Measurements from ENCODE around the gene RRP9. TPM values are rescaled to one million over a fixed set of nuclear protein-coding genes. Genes with fewer than 3 reads are reported as not detected.
"Not testable (repeated sequence)": the region's sequence is repeated elsewhere in the genome, so short reads cannot be mapped to it uniquely, and the experiment has no call there.

Gene RRP9, protein sequence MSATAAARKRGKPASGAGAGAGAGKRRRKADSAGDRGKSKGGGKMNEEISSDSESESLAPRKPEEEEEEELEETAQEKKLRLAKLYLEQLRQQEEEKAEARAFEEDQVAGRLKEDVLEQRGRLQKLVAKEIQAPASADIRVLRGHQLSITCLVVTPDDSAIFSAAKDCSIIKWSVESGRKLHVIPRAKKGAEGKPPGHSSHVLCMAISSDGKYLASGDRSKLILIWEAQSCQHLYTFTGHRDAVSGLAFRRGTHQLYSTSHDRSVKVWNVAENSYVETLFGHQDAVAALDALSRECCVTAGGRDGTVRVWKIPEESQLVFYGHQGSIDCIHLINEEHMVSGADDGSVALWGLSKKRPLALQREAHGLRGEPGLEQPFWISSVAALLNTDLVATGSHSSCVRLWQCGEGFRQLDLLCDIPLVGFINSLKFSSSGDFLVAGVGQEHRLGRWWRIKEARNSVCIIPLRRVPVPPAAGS
- total RNA-seq = 10 to 100 TPM; 17.7 to 19.2 TPM

DNA sequence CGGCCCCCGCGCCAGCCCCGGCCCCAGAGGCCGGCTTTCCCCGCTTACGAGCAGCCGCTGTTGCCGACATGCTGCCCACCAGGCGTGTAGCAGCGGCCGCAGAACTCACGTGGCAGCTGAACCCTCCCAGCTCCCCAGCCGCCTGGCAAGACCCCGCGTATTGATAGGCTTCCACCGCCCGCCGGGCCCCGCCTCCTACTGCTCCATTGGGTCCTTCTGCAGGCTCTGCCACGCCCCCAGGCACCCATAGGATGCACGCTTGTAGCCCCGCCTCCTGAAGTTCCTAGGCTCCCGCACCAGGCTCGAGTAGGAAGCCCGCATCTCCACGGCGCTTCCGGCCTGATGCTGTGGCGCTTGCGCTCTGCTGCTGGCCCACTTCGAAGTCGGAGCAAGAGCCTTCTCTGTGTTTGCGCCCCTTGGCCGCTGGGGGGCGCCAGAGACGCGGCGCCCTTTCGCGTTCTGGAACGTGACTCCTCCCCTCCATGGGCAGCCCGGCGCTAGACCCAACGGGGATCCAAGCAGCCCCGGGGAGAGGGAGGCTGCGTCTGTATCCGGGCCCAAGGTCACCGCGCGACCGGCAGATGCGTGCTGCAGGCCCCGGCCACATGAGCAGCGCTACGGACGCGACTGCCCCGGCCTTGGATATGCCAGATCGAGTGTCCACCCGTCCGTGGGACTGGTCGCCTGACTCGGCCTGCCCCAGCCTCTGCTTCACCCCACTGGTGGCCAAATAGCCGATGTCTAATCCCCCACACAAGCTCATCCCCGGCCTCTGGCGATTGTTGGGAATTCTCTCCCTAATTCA is at the start of gene RRP9, which contains the start of gene PARP3:
RRP9 (minus strand) TSS at position 107 of the 805 bp plus-strand sequence; CDS start at position 70, 37 bp downstream.
PARP3 (plus strand) TSS at position 566 of the 805 bp plus-strand sequence. CDS start 993 bp downstream, outside the sequence.
- Mint-ChIP-seq H3K36me3 (peaks cover 10% of the 10 kb centered on the region), H3K27me3 (no peaks in the 10 kb centered on the region), H3K4me3 (peak within 1 kb of the TSS; percentile 91), H3K9me3 (no peaks in the 10 kb centered on the region), H3K4me1 (peaks cover 36% of the 10 kb centered on the region), H3K27ac (peak within 1 kb of the TSS; percentile 97)
- POLR2A ChIA-PET = interaction anchor here (0.9 to 5.2 kb wide), 13 partner anchors 12 to 1352 kb away, joined by 3 to 41 read pairs (median 6); partner anchors contain the start of genes ABHD14A, ABHD14B, ACY1 and DUSP7
- DNase-seq = peak; percentile 99
- peak; percentile 94 for ATAC-seq (ENCODE audit: low read depth)

DNA sequence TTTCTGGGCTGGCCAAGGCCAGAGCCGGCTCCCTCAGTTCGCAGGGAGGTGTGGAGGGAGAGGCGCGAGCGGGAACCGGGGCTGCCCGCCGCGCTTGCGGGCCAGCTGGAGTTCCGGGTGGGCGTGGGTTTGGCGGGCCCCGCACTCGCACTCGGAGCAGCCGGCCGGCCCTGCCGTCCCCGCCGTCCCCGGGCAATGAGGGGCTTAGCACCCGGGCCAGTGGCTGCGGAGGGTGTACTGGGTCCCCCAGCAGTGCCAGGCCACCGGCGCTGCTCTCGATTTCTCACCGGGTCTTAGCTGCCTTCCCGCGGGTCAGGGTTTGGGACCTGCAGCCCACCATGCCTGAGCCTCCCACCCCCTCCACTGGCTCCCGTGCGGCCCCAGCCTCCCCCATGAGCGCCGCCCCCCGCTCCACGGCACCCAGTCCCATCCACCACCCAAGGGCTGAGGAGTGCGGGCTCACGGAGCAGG is 48.8 kb upstream of the RRP9 start:
- H3K4me3 Mint-ChIP-seq; H3K27ac Mint-ChIP-seq; H3K27me3 Mint-ChIP-seq; DNase-seq; ATAC-seq (ENCODE audit: low read depth); H3K9me3 Mint-ChIP-seq: not testable (repeated sequence)
- POLR2A ChIA-PET = interaction anchor here (1.3 to 2.7 kb wide), 2 partner anchors 7 to 164 kb away, joined by 3 to 26 read pairs; partner anchors contain the start of genes ACY1 and POC1A
- peaks cover 20% of the 10 kb centered on the region for H3K36me3 Mint-ChIP-seq
- peaks cover 23% of the 10 kb centered on the region for H3K4me1 Mint-ChIP-seq

DNA sequence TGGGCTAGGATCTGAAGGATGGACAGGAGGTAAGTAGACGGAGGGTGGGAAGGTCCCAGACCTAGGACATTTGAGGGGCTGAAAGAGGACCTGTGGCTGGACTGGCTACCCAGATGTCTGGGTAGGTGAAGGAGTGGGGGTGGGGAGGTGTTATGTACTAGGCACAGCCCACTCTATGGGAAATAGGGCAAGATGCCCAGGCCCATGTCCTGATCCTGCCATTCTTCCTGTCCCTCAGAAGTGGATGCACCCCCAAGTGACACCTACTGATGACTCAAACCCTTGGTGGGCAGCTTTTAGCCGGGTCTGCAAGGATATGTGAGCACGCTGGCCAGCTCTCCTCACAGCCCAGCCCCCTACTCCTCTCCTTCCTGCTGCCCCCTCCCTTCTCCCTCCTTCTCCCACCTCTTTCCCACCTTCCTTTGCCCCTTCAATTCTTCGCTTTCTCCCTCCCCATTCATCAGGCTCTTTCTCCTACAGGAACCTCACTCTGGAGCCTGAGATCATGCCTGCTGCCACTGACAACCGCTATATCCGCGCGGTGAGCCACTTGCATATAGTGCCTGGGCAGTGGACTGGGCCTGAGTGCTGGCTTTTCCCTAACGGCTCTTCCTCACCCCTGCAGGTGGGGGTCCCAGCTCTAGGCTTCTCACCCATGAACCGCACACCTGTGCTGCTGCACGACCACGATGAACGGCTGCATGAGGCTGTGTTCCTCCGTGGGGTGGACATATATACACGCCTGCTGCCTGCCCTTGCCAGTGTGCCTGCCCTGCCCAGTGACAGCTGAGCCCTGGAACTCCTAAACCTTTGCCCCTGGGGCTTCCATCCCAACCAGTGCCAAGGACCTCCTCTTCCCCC is 46.8 kb upstream of the RRP9 start:
- POLR2A ChIA-PET = no interaction called here
- no peak for ATAC-seq (ENCODE audit: low read depth)

DNA sequence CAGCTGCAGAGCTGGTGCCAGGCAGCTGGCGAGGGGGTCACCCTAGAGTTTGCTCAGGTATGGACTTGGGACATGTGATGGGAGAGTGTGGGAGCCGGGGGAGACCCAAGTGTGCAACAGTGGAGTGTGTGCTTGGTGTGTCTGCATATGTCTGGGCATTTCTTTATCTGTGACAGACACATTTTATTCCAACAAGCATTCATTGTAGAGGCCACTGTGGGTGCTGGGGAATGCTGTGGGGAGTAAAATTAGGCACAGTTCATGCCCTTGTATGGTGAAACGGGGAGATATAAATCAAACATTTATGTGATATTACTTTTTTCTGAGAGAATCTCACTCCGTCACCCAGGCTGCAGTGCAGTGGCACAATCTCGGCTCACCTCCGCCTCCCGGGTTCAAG is 45.9 kb upstream of the RRP9 start:
- peak overlapping the region; percentile 21 for H3K27ac Mint-ChIP-seq
- no peak for DNase-seq
- H3K4me3 Mint-ChIP-seq = no peak overlapping the region

More for the DNA sequence above, 46.8 kb upstream of the RRP9 start:
- Mint-ChIP-seq H3K4me3 (no peak overlapping the region), H3K27ac (peak overlapping the region; percentile 21), H3K36me3 (peaks cover 5% of the 10 kb centered on the region), H3K9me3 (no peaks in the 10 kb centered on the region), H3K4me1 (peaks cover 14% of the 10 kb centered on the region), H3K27me3 (no peaks in the 10 kb centered on the region)
- no peak for DNase-seq

DNA sequence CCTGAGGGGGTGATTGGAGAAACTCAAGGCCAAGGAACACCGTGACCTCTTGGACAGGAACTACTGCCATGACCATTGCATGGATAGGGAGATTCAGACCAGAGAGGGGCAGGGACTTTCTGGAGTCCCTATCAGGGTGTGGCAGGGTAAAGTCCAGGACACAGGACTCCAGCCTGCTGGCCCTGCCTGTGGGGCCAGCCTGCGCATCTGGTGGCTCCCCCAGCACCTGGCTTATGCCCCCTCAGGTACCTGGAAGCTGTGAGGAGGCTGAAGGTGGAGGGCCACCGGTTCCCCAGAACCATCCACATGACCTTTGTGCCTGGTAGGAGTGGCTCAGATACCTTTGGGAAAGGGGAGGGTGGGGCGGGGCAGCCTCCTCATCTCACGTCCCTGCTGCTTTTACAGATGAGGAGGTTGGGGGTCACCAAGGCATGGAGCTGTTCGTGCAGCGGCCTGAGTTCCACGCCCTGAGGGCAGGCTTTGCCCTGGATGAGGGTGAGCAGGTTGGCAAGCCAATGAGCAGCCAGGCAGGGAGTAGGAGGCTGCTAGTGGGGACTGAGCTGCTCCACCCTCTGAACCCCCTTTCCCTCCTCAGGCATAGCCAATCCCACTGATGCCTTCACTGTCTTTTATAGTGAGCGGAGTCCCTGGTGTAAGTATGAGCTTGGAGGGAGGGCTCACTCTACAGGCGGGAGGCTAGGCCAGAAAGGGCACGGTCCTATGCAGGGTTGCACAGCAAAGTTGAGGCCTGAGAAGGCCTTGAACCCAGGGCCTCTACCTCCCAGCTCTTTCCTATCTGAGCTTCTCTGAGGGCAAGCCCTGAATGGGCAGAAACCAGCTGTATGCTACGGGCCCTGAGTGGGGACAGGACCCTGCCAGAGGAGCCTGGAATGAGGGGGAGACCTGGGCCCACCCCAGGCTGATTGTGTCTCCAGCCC is 44.6 kb upstream of the RRP9 start:
- ATAC-seq (ENCODE audit: low read depth) (no peak), DNase-seq (no peak)
- Mint-ChIP-seq H3K27ac (peak overlapping the region; percentile 49), H3K36me3 (peaks cover 2% of the 10 kb centered on the region), H3K4me3 (no peak overlapping the region), H3K9me3 (no peaks in the 10 kb centered on the region), H3K27me3 (no peaks in the 10 kb centered on the region), H3K4me1 (peaks cover 17% of the 10 kb centered on the region)
- POLR2A ChIA-PET = interaction anchor here (0.6 kb wide), 2 partner anchors 10 kb away, joined by 3 read pairs; partner anchors contain the start of gene RPL29

More for the DNA sequence above, 45.9 kb upstream of the RRP9 start:
- Mint-ChIP-seq H3K36me3 (peaks cover 5% of the 10 kb centered on the region), H3K4me1 (peaks cover 14% of the 10 kb centered on the region), H3K9me3 (no peaks in the 10 kb centered on the region), H3K27me3 (no peaks in the 10 kb centered on the region)
- POLR2A ChIA-PET = no interaction called here
- no peak for ATAC-seq (ENCODE audit: low read depth)

DNA sequence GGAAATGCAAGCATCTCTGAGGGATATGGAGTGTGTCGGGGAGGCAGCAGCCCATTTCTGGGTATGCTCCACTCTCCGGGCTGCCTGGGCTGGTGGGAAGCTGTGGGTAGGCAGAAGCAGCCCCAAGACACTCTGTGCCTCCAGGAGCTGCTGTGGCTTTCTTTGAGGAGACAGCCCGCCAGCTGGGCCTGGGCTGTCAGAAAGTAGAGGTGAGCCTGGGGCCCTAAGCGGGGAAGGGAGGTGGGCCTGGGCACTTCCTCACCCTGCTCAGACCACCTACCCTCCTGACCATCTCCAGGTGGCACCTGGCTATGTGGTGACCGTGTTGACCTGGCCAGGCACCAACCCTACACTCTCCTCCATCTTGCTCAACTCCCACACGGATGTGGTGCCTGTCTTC is 43.4 kb upstream of the RRP9 start:
- Mint-ChIP-seq H3K36me3 (peaks cover 1% of the 10 kb centered on the region), H3K4me1 (peaks cover 15% of the 10 kb centered on the region), H3K27ac (peak overlapping the region; percentile 48), H3K27me3 (no peaks in the 10 kb centered on the region), H3K4me3 (no peak overlapping the region), H3K9me3 (no peaks in the 10 kb centered on the region)
- DNase-seq (no peak), ATAC-seq (ENCODE audit: low read depth) (no peak)
- POLR2A ChIA-PET = interaction anchor here (0.7 to 3.3 kb wide), 5 partner anchors 7 to 471 kb away, joined by 4 to 49 read pairs (median 6); partner anchors contain the start of genes ABHD14B, POC1A and RPL29

DNA sequence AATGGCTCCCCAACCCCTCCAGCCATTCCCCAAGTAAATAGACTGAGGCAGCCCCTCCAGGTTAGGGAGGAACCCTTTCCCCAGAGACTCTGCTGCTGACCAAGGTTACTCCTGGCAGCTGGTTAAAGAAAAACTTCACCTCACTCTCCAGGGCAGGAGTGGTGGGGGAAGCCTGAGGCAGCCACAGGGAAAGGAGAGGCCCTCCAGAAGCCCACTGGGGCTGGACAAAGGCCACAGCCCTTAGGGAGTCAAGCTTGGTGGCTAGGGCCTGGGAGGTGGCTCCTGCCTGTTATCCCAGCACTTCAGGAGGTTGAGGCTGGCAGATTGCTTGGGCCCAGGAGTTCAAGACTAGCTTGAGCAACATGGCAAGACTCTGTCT is 42.6 kb upstream of the RRP9 start:
- H3K4me1 Mint-ChIP-seq = peaks cover 15% of the 10 kb centered on the region
- H3K9me3 Mint-ChIP-seq = no peaks in the 10 kb centered on the region
- peak overlapping the region; percentile 87 for H3K27ac Mint-ChIP-seq
- H3K4me3 Mint-ChIP-seq = peak overlapping the region; percentile 44
- H3K27me3 Mint-ChIP-seq = no peaks in the 10 kb centered on the region
- H3K36me3 Mint-ChIP-seq = peaks cover 1% of the 10 kb centered on the region
- no peak for ATAC-seq (ENCODE audit: low read depth)
- POLR2A ChIA-PET = interaction anchor here (0.7 to 3.3 kb wide), 5 partner anchors 8 to 170 kb away, joined by 4 to 49 read pairs (median 6); partner anchors contain the start of genes ABHD14B, POC1A and RPL29
- DNase-seq = no peak

DNA sequence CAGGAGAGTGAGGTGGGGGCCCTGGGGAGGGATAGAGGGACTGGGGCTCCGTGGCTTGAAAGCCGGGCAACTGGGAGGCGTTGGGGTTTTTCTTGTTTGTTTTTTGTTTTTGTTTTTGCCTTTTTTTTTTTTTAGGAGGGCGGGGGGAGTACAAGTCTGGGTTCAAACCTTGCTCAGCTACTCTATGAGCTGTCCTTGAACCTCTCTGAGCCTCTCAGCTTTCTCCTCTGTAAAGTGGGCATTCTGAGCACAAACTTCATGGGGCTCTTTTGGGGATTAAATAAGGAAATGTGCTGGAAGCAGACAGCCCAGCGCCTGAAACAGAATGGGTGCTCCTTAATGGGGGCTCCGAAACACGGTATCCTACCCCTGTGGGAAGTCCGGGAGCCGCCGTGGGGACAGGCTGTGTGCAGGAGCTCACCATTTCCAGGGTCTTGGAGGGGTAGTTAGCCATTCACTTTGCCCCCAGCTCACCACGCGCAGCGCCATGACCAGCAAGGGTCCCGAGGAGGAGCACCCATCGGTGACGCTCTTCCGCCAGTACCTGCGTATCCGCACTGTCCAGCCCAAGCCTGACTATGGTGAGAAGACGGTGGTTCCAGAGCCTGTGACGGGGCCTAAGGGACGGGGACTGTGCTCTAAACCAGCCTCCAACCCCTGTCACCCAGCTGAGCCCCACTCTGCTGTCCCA is 42.0 kb upstream of the RRP9 start:
- Mint-ChIP-seq H3K27ac (peak overlapping the region; percentile 87), H3K4me1 (peaks cover 15% of the 10 kb centered on the region), H3K27me3 (no peaks in the 10 kb centered on the region), H3K4me3 (peak overlapping the region; percentile 94), H3K36me3 (peaks cover 1% of the 10 kb centered on the region), H3K9me3 (no peaks in the 10 kb centered on the region)
- DNase-seq (no peak), ATAC-seq (ENCODE audit: low read depth) (peak; percentile 2)
- POLR2A ChIA-PET = interaction anchor here (0.7 to 3.3 kb wide), 13 partner anchors 8 to 1376 kb away, joined by 3 to 49 read pairs (median 4); partner anchors contain the start of genes ABHD14A, ABHD14B, CISH and PARP3

DNA sequence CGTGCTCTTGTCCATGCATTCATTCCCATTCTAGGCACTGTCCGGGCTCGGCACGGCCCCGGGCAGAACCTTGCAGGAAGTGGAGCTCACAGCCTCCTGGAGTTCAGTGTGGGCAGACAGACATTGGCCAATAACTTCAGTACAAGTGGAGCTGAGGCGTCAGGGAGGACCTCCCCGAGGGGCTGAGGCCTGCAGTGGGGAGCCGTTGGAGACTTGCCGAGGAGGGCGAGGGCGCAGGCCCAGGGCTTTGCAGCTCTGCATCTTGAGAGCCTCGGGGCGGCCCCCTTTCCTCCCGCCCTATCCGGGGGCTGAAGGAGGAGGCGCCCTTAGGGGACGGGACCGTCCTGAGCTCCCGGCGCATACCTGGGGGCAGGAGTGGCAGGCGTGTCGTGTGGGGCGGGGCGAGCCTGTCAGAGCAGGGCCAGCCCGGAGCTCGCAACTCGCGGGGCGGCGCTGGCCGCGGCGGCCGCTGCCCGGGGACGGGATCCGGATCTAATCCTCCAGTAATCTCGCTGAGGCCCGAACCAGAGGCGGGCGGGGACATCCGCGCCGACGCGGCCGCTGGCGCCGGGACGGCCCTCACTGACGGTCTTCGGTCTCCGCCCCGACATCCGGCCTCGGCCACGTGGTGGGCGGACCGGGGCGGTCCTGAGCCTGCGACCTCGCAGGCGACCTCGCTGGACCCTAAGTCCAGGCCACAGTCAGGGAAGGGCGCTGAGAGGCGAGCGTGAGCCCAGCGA is 41.3 kb upstream of the RRP9 start, which contains the start of gene ACY1:
ACY1 (plus strand) TSS at position 698 of the 740 bp plus-strand sequence. CDS start 530 bp downstream, outside the sequence.
- no peaks in the 10 kb centered on the region for H3K27me3 Mint-ChIP-seq
- POLR2A ChIA-PET = interaction anchor here (0.7 to 3.3 kb wide), 15 partner anchors 9 to 1376 kb away, joined by 3 to 49 read pairs (median 4); partner anchors contain the start of genes ABHD14A, ABHD14B, CISH and DUSP7
- peak within 1 kb of the TSS; percentile 94 for H3K4me3 Mint-ChIP-seq
- peak; percentile 84 for DNase-seq
- H3K27ac Mint-ChIP-seq = peak within 1 kb of the TSS; percentile 87
- H3K4me1 Mint-ChIP-seq = peaks cover 15% of the 10 kb centered on the region
- H3K36me3 Mint-ChIP-seq = peaks cover 1% of the 10 kb centered on the region
- peak; percentile 80 for ATAC-seq (ENCODE audit: low read depth)
- no peaks in the 10 kb centered on the region for H3K9me3 Mint-ChIP-seq

DNA sequence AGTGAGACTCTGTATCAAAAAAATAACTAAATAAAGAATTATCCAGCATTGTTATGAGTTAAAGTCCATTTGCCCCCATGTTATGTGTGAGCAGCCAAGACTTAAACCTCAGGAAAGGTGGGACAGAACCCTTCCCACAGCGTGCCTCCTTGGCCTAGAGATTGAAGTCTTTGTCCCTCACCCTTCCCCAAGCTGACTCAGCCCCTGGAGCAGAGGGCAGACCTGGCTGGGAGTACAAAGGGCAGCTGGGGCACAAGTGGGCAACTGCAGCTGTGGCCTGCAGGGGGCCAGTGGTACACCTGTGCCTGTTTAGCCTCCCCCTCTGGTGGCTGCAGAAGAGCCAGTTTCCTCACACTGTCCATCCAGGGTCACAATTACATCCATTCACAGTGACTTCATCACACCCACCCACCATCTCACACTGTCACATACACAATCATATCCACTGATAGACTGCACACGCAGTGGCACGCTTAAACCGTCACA is 40.7 kb upstream of the RRP9 start:
- Mint-ChIP-seq H3K27me3 (no peaks in the 10 kb centered on the region), H3K36me3 (peaks cover 1% of the 10 kb centered on the region), H3K4me1 (peaks cover 18% of the 10 kb centered on the region), H3K9me3 (no peaks in the 10 kb centered on the region), H3K4me3 (peak overlapping the region; percentile 94), H3K27ac (peak overlapping the region; percentile 87)
- POLR2A ChIA-PET = interaction anchor here (0.6 to 3.3 kb wide), 13 partner anchors 8 to 1367 kb away, joined by 3 to 49 read pairs (median 5); partner anchors contain the start of genes ABHD14A, ABHD14B, DUSP7 and PARP3
- ATAC-seq (ENCODE audit: low read depth) (peak; percentile 8), DNase-seq (peak; percentile 49)

Data from activated naive CD8-positive, alpha-beta T cell treated with anti-CD3 and anti-CD28 coated beads, Interleukin-2, amount 10 ng/mL, durations not matched to agents 7 days and 5 days (primary cell).